Measurements from ENCODE around the gene MED12L. TPM values are rescaled to one million over a fixed set of nuclear protein-coding genes. Genes with fewer than 3 reads are reported as not detected.

Gene MED12L
- total RNA-seq, 4 donors from 2014 or later: 0.51 to 12.7 (median 3.1) TPM

DNA sequence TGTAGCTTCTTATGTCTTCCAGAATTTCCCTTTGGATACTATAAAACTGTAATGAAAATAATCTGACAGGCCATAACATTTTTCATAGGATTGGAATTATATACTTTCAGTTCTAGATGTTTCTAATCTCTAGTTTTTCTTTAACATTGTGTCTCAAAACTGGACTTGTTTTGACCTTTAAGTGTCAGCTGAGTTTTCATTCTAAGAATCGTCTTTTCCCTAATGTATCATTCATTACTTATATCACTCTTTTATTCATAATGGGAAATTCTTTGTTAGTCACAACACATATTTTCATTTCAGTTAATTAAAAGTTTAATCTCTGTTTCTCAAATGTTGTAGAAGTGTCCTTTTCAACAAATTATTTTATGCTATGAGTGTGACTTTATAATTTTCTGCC is 105.6 kb downstream of the MED12L start:
- TF ChIP-seq POLR2A (IDR thresholded peaks at IDR 0.05): no peak
- TF ChIP-seq, protein P1, sequence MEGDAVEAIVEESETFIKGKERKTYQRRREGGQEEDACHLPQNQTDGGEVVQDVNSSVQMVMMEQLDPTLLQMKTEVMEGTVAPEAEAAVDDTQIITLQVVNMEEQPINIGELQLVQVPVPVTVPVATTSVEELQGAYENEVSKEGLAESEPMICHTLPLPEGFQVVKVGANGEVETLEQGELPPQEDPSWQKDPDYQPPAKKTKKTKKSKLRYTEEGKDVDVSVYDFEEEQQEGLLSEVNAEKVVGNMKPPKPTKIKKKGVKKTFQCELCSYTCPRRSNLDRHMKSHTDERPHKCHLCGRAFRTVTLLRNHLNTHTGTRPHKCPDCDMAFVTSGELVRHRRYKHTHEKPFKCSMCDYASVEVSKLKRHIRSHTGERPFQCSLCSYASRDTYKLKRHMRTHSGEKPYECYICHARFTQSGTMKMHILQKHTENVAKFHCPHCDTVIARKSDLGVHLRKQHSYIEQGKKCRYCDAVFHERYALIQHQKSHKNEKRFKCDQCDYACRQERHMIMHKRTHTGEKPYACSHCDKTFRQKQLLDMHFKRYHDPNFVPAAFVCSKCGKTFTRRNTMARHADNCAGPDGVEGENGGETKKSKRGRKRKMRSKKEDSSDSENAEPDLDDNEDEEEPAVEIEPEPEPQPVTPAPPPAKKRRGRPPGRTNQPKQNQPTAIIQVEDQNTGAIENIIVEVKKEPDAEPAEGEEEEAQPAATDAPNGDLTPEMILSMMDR (IDR thresholded peaks at IDR 0.05): no peak
- Histone ChIP-seq H3K27ac (no peak overlapping the region), H3K27me3 (no peaks in the 10 kb centered on the region), H3K36me3 (no peaks in the 10 kb centered on the region), H3K9me3 (no peaks in the 10 kb centered on the region), H3K4me1 (no peaks in the 10 kb centered on the region), H3K4me3 (no peak overlapping the region)
- DNase-seq: no peak
- intact Hi-C loops (cut with DNase I; ENCODE audit: low total_unique reads): no loop called here

DNA sequence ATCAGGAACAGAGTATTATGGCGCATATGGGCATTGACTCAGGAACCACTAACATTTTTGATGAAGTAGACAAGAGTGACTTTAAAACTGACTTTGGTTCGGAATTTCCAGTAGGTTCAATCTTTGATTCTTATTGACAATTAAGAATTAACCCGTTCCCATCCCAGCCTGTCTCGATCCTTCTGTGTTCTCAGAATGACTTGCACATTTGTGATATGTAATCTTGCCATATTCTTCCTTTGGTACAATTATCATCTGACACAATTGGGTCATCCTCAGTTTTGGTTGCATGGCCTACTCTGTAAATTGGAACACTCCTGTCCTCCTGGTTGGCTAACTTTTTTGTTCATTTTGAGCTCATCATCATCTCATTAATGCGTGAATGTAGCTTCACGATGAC is 107.1 kb downstream of the MED12L start:
- Histone ChIP-seq H3K4me1 (no peaks in the 10 kb centered on the region), H3K27me3 (no peaks in the 10 kb centered on the region), H3K27ac (no peak overlapping the region), H3K36me3 (no peaks in the 10 kb centered on the region), H3K9me3 (no peaks in the 10 kb centered on the region), H3K4me3 (no peak overlapping the region)
- no peak for DNase-seq
- TF ChIP-seq, protein P1 (IDR thresholded peaks at IDR 0.05): no peak
- TF ChIP-seq POLR2A (IDR thresholded peaks at IDR 0.05): no peak
- intact Hi-C loops (cut with DNase I; ENCODE audit: low total_unique reads): no loop called here

DNA sequence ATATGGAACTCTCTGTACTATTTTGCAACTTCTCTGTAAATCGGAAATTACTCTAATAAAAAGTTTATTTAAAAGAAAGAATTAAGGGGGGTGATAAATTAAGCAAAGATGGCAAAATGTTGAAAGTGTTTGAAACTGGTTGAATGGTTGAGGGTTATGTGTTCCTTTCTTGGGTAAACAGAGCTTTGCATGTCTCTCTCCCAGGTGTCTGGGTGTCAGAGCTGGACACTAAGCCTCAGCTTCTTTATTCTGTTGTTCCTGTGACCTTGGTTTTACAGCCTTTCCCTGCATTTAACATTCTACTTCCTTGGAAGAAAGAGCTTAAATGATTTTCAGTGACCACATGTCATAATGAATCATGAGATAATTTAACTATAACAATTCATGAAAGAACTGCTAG is 110.4 kb downstream of the MED12L start:
- Histone ChIP-seq H3K4me1 (no peaks in the 10 kb centered on the region), H3K36me3 (no peaks in the 10 kb centered on the region), H3K27me3 (no peaks in the 10 kb centered on the region), H3K4me3 (no peak overlapping the region), H3K9me3 (no peaks in the 10 kb centered on the region), H3K27ac (no peak overlapping the region)
- DNase-seq: no peak
- intact Hi-C loops (cut with DNase I; ENCODE audit: low total_unique reads): no loop called here
- TF ChIP-seq POLR2A (IDR thresholded peaks at IDR 0.05): no peak
- TF ChIP-seq, protein P1 (IDR thresholded peaks at IDR 0.05): no peak

DNA sequence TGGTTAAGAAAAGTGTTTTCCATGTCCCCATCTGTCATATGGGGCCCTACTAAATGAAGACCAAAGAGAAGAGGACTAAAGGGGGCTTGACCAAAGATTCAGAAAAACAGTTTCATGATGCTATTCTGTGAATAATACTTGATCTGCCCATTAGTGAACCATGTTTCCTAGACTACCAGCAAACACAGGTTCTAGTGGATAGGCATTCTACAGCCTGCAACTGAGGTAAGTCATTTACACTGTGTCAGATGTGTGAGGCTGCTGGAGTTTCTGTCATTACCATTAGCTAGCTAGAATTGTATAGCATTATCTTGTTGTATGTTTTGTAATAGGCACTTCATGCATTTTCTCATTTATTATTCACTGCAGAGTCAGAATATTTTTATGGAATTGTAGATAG is 111.0 kb downstream of the MED12L start:
- TF ChIP-seq POLR2A (IDR thresholded peaks at IDR 0.05): no peak
- TF ChIP-seq, protein P1 (IDR thresholded peaks at IDR 0.05): no peak
- no peak overlapping the region for H3K27ac ChIP-seq
- DNase-seq: no peak
- no peaks in the 10 kb centered on the region for H3K4me1 ChIP-seq
- H3K4me3 ChIP-seq: no peak overlapping the region
- no peaks in the 10 kb centered on the region for H3K9me3 ChIP-seq
- H3K36me3 ChIP-seq: no peaks in the 10 kb centered on the region
- H3K27me3 ChIP-seq: no peaks in the 10 kb centered on the region
- intact Hi-C loops (cut with DNase I; ENCODE audit: low total_unique reads): no loop called here

DNA sequence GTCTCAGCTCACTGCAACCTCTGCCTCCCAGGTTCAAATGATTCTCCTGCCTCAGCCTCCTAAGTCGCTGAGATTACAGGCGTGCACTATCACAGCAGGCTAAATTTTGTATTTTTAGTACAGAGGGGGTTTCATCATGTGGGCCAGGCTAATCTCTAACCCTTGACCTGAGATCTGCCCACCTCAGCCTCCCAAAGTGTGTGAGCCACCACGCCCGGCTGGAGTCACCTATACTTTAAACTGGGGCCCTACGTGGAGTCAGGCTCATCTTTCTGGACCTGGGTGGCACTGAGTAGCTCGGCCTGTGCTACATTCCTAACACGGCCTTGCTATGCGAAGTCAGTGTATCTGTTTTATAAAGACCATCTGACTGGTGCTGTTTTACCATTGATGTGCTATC is 111.8 kb downstream of the MED12L start:
- intact Hi-C loops (cut with DNase I; ENCODE audit: low total_unique reads): no loop called here
- H3K4me1 ChIP-seq: no peaks in the 10 kb centered on the region
- DNase-seq: no peak
- H3K9me3 ChIP-seq: no peaks in the 10 kb centered on the region
- TF ChIP-seq, protein P1 (IDR thresholded peaks at IDR 0.05): no peak
- no peak for TF ChIP-seq POLR2A (IDR thresholded peaks at IDR 0.05)
- no peaks in the 10 kb centered on the region for H3K27me3 ChIP-seq
- H3K4me3 ChIP-seq: no peak overlapping the region
- H3K27ac ChIP-seq: no peak overlapping the region
- H3K36me3 ChIP-seq: no peaks in the 10 kb centered on the region
